Measurements from ENCODE around the gene CDK18.

GRCh38 chr1:205530116-205530515 lies 25.6 kb downstream of the CDK18 start:
- TF ChIP-seq JUND (IDR thresholded peaks at IDR 0.05) (no peak), CTCF (IDR thresholded peaks at IDR 0.05; ENCODE audit: low read depth, low read length, missing input control) (no peak), REST (IDR thresholded peaks at IDR 0.05) (no peak)
